H1 (cell line): ENCODE data around the gene C19orf18. TPM values are rescaled to one million over a fixed set of nuclear protein-coding genes. Genes with fewer than 3 reads are reported as not detected.

Experiments
- CTCF ChIA-PET: fragments of 300-600 bp; sonication (Branson Sonifier 250); formaldehyde crosslinking; loops from one replicate; lab custom pipeline; 2021; ENCODE audit not compliant: partially characterized antibody; lab: Charles Lee
- POLR2A ChIA-PET: fragments of 300-600 bp; sonication (Branson Sonifier 250); formaldehyde crosslinking; loops from one replicate; lab custom pipeline; 2021; ENCODE audit warnings: inconsistent platforms; ENCODE audit not compliant: partially characterized antibody; lab: Charles Lee
- DNase-seq, 2 experiments: peaks; one replicate each; pipeline versions ENCODE4 v3.0.0 to v3.0.0-alpha.2; 2010 to 2022; ENCODE audit warnings: low spot score in 2 of 2, low read depth in 1 of 2, mixed read lengths in 1 of 2
- FAIRE-seq: peaks from 2 replicates; lab custom pipeline; 2011; peaks lifted over from hg19 to GRCh38; lab: Jason Lieb, UNC
- H2AFZ ChIP-seq: 2 replicates; pipeline ENCODE4 v1.8.1; 2012; ENCODE audit warnings: low read length, inconsistent platforms
- H2AK5ac ChIP-seq: 2 replicates; pipeline ENCODE4 v1.6.1; 2013; ENCODE audit warnings: low read depth, low read length
- H2BK120ac ChIP-seq: replicated peaks from 2 replicates; pipeline ENCODE3; 2013; ENCODE audit warnings: low read depth, low read length, inconsistent platforms
- H2BK12ac ChIP-seq: 2 replicates; pipeline ENCODE4 v1.6.1; 2013; ENCODE audit warnings: low read depth, low read length
- H2BK15ac ChIP-seq: 2 replicates; pipeline ENCODE4 v1.6.1; 2013; ENCODE audit warnings: low read length
- H2BK20ac ChIP-seq: 2 replicates; pipeline ENCODE4 v1.6.1; 2013; ENCODE audit warnings: low read length
- H2BK5ac ChIP-seq: 2 replicates; pipeline ENCODE4 v1.6.1; 2013; ENCODE audit warnings: low read depth, low read length
- H3K14ac ChIP-seq: 2 replicates; pipeline ENCODE4 v1.6.1; 2013; ENCODE audit warnings: inconsistent platforms; ENCODE audit not compliant: insufficient read length
- H3K18ac ChIP-seq: 2 replicates; pipeline ENCODE4 v1.6.1; 2013; ENCODE audit warnings: low read length; ENCODE audit errors: extremely low read depth
- H3K23ac ChIP-seq: 2 replicates; pipeline ENCODE4 v1.6.1; 2013; ENCODE audit warnings: inconsistent platforms; ENCODE audit not compliant: insufficient read length
- H3K23me2 ChIP-seq: 2 replicates; pipeline ENCODE4 v1.6.1; 2013; ENCODE audit warnings: low read depth, low read length
- H3K27ac ChIP-seq: 2 replicates; pipeline ENCODE4 v1.6.1; 2011; ENCODE audit warnings: low read depth, low read length, inconsistent platforms
- H3K27me3 ChIP-seq, 4 experiments: replicated peaks in 1 of 4; 1 replicate in 1 of 4; 2 replicates in 3 of 4; pipeline versions ENCODE4 v1.6.1 to v1.8.1; 2011 to 2013; ENCODE audit warnings: low read length in 3 of 4, mild to moderate bottlenecking in 3 of 4, inconsistent platforms in 2 of 4, mixed read lengths in 2 of 4, moderate library complexity in 1 of 4; ENCODE audit not compliant: control insufficient read depth in 3 of 4, insufficient read depth in 3 of 4; ENCODE audit errors: extremely low read depth in 1 of 4
- H3K36me3 ChIP-seq, 4 experiments: 2 replicates each; pipeline versions ENCODE4 v1.6.1 to v1.8.1; 2011 to 2013; ENCODE audit warnings: mild to moderate bottlenecking in 4 of 4, low read length in 3 of 4, moderate library complexity in 2 of 4, control low read depth in 1 of 4, inconsistent platforms in 1 of 4; ENCODE audit not compliant: insufficient read depth in 4 of 4, control insufficient read depth in 2 of 4
- H3K4ac ChIP-seq: replicated peaks from 2 replicates; pipeline ENCODE3; 2013; ENCODE audit warnings: low read length, low read depth, mixed read lengths, inconsistent platforms; ENCODE audit not compliant: insufficient read length
- H3K4me1 ChIP-seq, 4 experiments: replicated peaks in 1 of 4; 1 replicate in 1 of 4; 2 replicates in 3 of 4; pipeline versions ENCODE4 v1.6.1 to v1.8.1; 2011 to 2013; ENCODE audit warnings: low read length in 3 of 4, inconsistent platforms in 2 of 4, mixed read lengths in 1 of 4; ENCODE audit not compliant: insufficient read depth in 4 of 4, control insufficient read depth in 3 of 4
- H3K4me2 ChIP-seq, 2 experiments: 2 replicates each; pipeline versions ENCODE4 v1.6.1 to v1.8.1; 2011 to 2013; ENCODE audit warnings: low read depth in 2 of 2, low read length in 2 of 2, control low read depth in 1 of 2, inconsistent platforms in 1 of 2, mild to moderate bottlenecking in 1 of 2; ENCODE audit not compliant: insufficient read depth in 1 of 2
- H3K4me3 ChIP-seq, 4 experiments: fragments of 200-600, 300-600 bp in 1 of 4; sonication (generic), shearing (Covaris generic), sonication (Bioruptor Twin) in 1 of 4; 2 replicates each; pipeline versions ENCODE4 v1.5.1 to v1.8.1; 2011 to 2016; ENCODE audit warnings: low read length in 4 of 4, low read depth in 3 of 4, control low read depth in 2 of 4, inconsistent platforms in 2 of 4, mild to moderate bottlenecking in 2 of 4, mixed read lengths in 1 of 4, moderate library complexity in 1 of 4; ENCODE audit not compliant: insufficient read depth in 2 of 4; ENCODE audit errors: extremely low read depth in 1 of 4
- H3K56ac ChIP-seq: replicated peaks from 2 replicates; pipeline ENCODE3; 2013; ENCODE audit warnings: low read depth, mild to moderate bottlenecking, mixed read lengths, low read length, inconsistent platforms; ENCODE audit not compliant: insufficient read length
- H3K79me1 ChIP-seq: 2 replicates; pipeline ENCODE4 v1.6.1; 2013; ENCODE audit warnings: low read depth, low read length, control low read depth
- H3K79me2 ChIP-seq, 2 experiments: 2 replicates each; pipeline versions ENCODE4 v1.6.1 to v1.8.1; 2012 to 2013; ENCODE audit warnings: low read length in 2 of 2, mild to moderate bottlenecking in 2 of 2, inconsistent platforms in 1 of 2; ENCODE audit not compliant: insufficient read depth in 2 of 2, control insufficient read depth in 1 of 2
- H3K9ac ChIP-seq, 4 experiments: replicated peaks in 1 of 4; 1 replicate in 1 of 4; 2 replicates in 3 of 4; pipeline versions ENCODE4 v1.6.1 to v1.8.1; 2011 to 2013; ENCODE audit warnings: low read depth in 3 of 4, low read length in 3 of 4, control low read depth in 2 of 4, mild to moderate bottlenecking in 2 of 4, moderate library complexity in 2 of 4, inconsistent platforms in 1 of 4; ENCODE audit errors: extremely low read depth in 1 of 4
- H3K9me3 ChIP-seq, 2 experiments: 2 replicates each; pipeline versions ENCODE4 v1.6.1 to v1.8.1; 2012 to 2013; ENCODE audit warnings: mild to moderate bottlenecking in 2 of 2, moderate library complexity in 2 of 2, control low read depth in 1 of 2, inconsistent platforms in 1 of 2, low read depth in 1 of 2, low read length in 1 of 2, mixed read lengths in 1 of 2; ENCODE audit not compliant: insufficient read depth in 2 of 2
- H4K20me1 ChIP-seq, 2 experiments: replicated peaks in 1 of 2; 2 replicates each; pipeline versions ENCODE3 to v1.8.1; 2011 to 2013; ENCODE audit warnings: inconsistent platforms in 2 of 2, low read length in 2 of 2, mild to moderate bottlenecking in 1 of 2; ENCODE audit not compliant: insufficient read depth in 2 of 2, control insufficient read depth in 1 of 2
- H4K5ac ChIP-seq: 2 replicates; pipeline ENCODE4 v1.6.1; 2013; ENCODE audit warnings: low read length, low read depth, mixed read lengths, inconsistent platforms; ENCODE audit not compliant: insufficient read length
- H4K8ac ChIP-seq: 2 replicates; pipeline ENCODE4 v1.8.0; 2013; ENCODE audit warnings: mild to moderate bottlenecking, moderate library complexity, low read length, inconsistent platforms; ENCODE audit not compliant: insufficient read depth; ENCODE audit errors: extremely low read depth
- H4K91ac ChIP-seq: replicated peaks from 2 replicates; pipeline ENCODE3; 2013; ENCODE audit warnings: low read length, mixed read lengths, inconsistent platforms; ENCODE audit not compliant: insufficient read length
- CBX5 ChIP-seq: fragments of 300-800, 300-1000 bp; sonication (generic); IDR thresholded peaks from 2 replicates; pipeline ENCODE4 v1.7.1; 2016; ENCODE audit warnings: antibody characterized with exemption, low read length, low read depth
- CREB1 ChIP-seq: IDR thresholded peaks from 2 replicates; pipeline ENCODE4 v1.6.1; 2012; ENCODE audit warnings: inconsistent platforms
- EGR1 ChIP-seq: IDR thresholded peaks from 2 replicates; pipeline ENCODE4 v1.6.1; 2011; ENCODE audit warnings: low read depth, low read length, borderline replicate concordance
- JUND ChIP-seq: IDR thresholded peaks from 2 replicates; pipeline ENCODE4 v1.6.1; 2011; ENCODE audit warnings: mild to moderate bottlenecking, improper control_type of control experiment, low read length
- KDM1A ChIP-seq: fragments of 200-600, 300-600 bp; sonication (generic); IDR thresholded peaks from 2 replicates; pipeline ENCODE4 v1.7.1; 2016; ENCODE audit warnings: mild to moderate bottlenecking, low read length, borderline replicate concordance
- RFX5 ChIP-seq: IDR thresholded peaks from 2 replicates; pipeline ENCODE4 v1.6.1; 2011; ENCODE audit warnings: low read depth, low read length, improper control_type of control experiment, borderline replicate concordance
- SAP30 ChIP-seq: fragments of 300-600 bp; sonication (generic); IDR thresholded peaks from 2 replicates; pipeline ENCODE4 v1.7.1; 2012; ENCODE audit warnings: low read length, moderate library complexity, mild to moderate bottlenecking, inconsistent platforms; ENCODE audit not compliant: insufficient read depth, insufficient replicate concordance
- SUZ12 ChIP-seq: fragments of 200-600 bp; sonication (generic); IDR thresholded peaks from 2 replicates; pipeline ENCODE4 v1.6.1; 2012; ENCODE audit warnings: mild to moderate bottlenecking, inconsistent platforms, low read length, moderate library complexity, mixed read lengths
- TAF7 ChIP-seq: optimal IDR thresholded peaks from 2 replicates; pipeline ENCODE3; 2011; ENCODE audit warnings: low read depth, mild to moderate bottlenecking, inconsistent platforms, low read length, moderate library complexity, borderline replicate concordance
- WGBS, 2 experiments: shearing (Covaris generic) in 1 of 2; methylation state at CpG; one replicate each; pipeline versions ENCODE4 v1.1.6 to v1.1.7; 2013 to 2015; ENCODE audit warnings: low lambda C conversion rate in 2 of 2, mixed read lengths in 2 of 2, inconsistent platforms in 1 of 2, low coverage in 1 of 2, missing lambda C conversion rate in 1 of 2; ENCODE audit not compliant: insufficient replicate concordance in 2 of 2, insufficient coverage in 1 of 2, insufficient read length in 1 of 2; ENCODE audit errors: extremely low coverage in 1 of 2, missing lambda C conversion rate in 1 of 2; 5-methylcytosine and 5-hydroxymethylcytosine counted together
- polyA plus RNA-seq, 7 experiments: library from polyadenylated mRNA; depleted of rRNA in 3 of 7; stranded (reverse) in 5 of 7; unstranded in 2 of 7; fragments of >200 nt in 5 of 7; fragments of 200-250 nt in 2 of 7; gene quantifications; 1 replicate in 5 of 7; 2 replicates in 1 of 7; 4 replicates in 1 of 7; pipeline versions ENCODE4 v1.2.1 to v1.2.3, GENCODE V29; 2011 to 2013; ENCODE audit warnings: missing spikeins in 2 of 7, mixed read lengths in 2 of 7
- total RNA-seq: library from RNA; stranded (reverse); fragmentation: NEBNext Ultra II Directional; extraction: Animal tissue kit (Norgen Biotek cat#: 25700); gene quantifications from 2 replicates; pipeline ENCODE4 v1.2.1, GENCODE V29; 2021
- TF ChIP-seq, protein P1 (sequence below): IDR thresholded peaks from 2 replicates; pipeline ENCODE4 v1.6.1; 2012; ENCODE audit warnings: low read length, inconsistent platforms
- TF ChIP-seq, protein P2 (sequence below): IDR thresholded peaks from 2 replicates; pipeline ENCODE4 v1.6.1; 2011; ENCODE audit warnings: low read length, improper control_type of control experiment

C19orf18 gene
- total and polyA plus RNA-seq, 2 of the 8 experiments (the other 6 are each of a cell fraction or from before 2014, with no cell fraction given) = 0.12 to 0.99 TPM

DNA sequence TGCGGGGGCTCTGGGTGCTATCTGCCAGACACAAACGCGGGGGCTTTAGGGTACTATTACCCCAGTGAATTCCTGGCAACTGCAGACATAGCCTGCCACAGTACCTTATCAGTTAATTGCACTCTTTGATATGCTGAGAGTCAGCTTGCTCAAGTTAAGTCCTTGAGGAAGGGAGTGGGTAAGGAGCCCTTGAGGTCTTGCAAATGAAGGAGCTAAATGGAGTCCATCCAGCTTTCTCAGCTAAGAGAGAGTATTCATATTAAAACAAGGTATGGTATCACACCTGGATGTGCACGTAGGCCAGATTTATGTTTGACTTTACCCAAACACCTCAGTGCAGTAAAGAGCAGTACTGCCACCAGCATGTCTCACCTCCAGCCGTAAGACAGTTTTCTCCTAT is 39.8 kb upstream of the C19orf18 start:
- H3K27ac ChIP-seq = no peak overlapping the region
- H4K91ac ChIP-seq = no peak overlapping the region
- no peak overlapping the region for H2BK120ac ChIP-seq
- H3K9me3 ChIP-seq = peaks cover 23 to 38% of the 10 kb centered on the region in 2 experiments; a peak in 3 of 4 replicates
- CTCF ChIA-PET = no interaction called here
- H3K79me2 ChIP-seq = no peaks in the 10 kb centered on the region
- FAIRE-seq = no peak
- no peak overlapping the region for H3K4me3 ChIP-seq
- no peak overlapping the region for H2BK20ac ChIP-seq
- H3K23ac ChIP-seq = no peak overlapping the region
- no peak overlapping the region for H3K4ac ChIP-seq
- POLR2A ChIA-PET = interaction anchor here (0.8 to 2.2 kb wide), 4 partner anchors 11 to 79 kb away, joined by 4 to 8 read pairs (median 5); partner anchors contain the start of genes ZNF418 and ZNF606
- H3K18ac ChIP-seq = no peak overlapping the region
- H2BK5ac ChIP-seq = no peak overlapping the region
- no peak overlapping the region for H3K4me2 ChIP-seq
- no peaks in the 10 kb centered on the region for H3K79me1 ChIP-seq
- no peak overlapping the region for H2AK5ac ChIP-seq
- no peak overlapping the region for H4K8ac ChIP-seq
- WGBS, 2 experiments = 79% methylated on average over 5 of the region's 5 CpGs; no CpG with 5 or more reads in 1 of the 2 experiments
- H3K56ac ChIP-seq = no peak overlapping the region
- peaks cover 0 to 14% (median 0%) of the 10 kb centered on the region in 4 experiments; a peak in 1 of 8 replicates for H3K36me3 ChIP-seq
- no peak overlapping the region for H3K9ac ChIP-seq
- no peak overlapping the region for H2BK12ac ChIP-seq
- no peak overlapping the region for H4K5ac ChIP-seq
- no peak overlapping the region for H2AFZ ChIP-seq
- H3K4me1 ChIP-seq = peaks cover 0 to 3% (median 0%) of the 10 kb centered on the region in 4 experiments; a peak in 1 of 7 replicates
- no peak for DNase-seq
- H4K20me1 ChIP-seq = peaks cover 0 to 2% of the 10 kb centered on the region in 2 experiments
- H2BK15ac ChIP-seq = no peak overlapping the region
- H3K14ac ChIP-seq = no peak overlapping the region
- no peaks in the 10 kb centered on the region; a peak in 2 of 7 replicates for H3K27me3 ChIP-seq
- no peaks in the 10 kb centered on the region; the same call in 1 of the 2 replicates for H3K23me2 ChIP-seq
- no peak for TF ChIP-seq JUND
- no peak for TF ChIP-seq SAP30
- TF ChIP-seq TAF7 = no peak
- TF ChIP-seq EGR1 = no peak
- TF ChIP-seq RFX5 = no peak
- no peak for TF ChIP-seq SUZ12
- TF ChIP-seq, protein P1, sequence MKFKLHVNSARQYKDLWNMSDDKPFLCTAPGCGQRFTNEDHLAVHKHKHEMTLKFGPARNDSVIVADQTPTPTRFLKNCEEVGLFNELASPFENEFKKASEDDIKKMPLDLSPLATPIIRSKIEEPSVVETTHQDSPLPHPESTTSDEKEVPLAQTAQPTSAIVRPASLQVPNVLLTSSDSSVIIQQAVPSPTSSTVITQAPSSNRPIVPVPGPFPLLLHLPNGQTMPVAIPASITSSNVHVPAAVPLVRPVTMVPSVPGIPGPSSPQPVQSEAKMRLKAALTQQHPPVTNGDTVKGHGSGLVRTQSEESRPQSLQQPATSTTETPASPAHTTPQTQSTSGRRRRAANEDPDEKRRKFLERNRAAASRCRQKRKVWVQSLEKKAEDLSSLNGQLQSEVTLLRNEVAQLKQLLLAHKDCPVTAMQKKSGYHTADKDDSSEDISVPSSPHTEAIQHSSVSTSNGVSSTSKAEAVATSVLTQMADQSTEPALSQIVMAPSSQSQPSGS = no peak
- TF ChIP-seq, protein P2, sequence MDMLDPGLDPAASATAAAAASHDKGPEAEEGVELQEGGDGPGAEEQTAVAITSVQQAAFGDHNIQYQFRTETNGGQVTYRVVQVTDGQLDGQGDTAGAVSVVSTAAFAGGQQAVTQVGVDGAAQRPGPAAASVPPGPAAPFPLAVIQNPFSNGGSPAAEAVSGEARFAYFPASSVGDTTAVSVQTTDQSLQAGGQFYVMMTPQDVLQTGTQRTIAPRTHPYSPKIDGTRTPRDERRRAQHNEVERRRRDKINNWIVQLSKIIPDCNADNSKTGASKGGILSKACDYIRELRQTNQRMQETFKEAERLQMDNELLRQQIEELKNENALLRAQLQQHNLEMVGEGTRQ = no peak
- no peak for TF ChIP-seq CBX5
- no peak for TF ChIP-seq CREB1
- TF ChIP-seq KDM1A = no peak
